Smooth muscle cell (in vitro differentiated cells): Measurements from ENCODE around the gene ZBED2. TPM values are rescaled to one million over a fixed set of nuclear protein-coding genes. Genes with fewer than 3 reads are reported as not detected.
"Not testable (repeated sequence)": the region's sequence is repeated elsewhere in the genome, so short reads cannot be mapped to it uniquely, and the experiment has no call there.

ENCODE experiments used
- DNase-seq: peaks from one replicate; lab custom pipeline; 2025; ENCODE audit not compliant: unreplicated experiment; lab: John Stamatoyannopoulos, UW
- H2AFZ ChIP-seq: fragments of 200-600 bp; sonication (generic); 2 replicates; pipeline ENCODE4 v1.6.0; 2016; ENCODE audit warnings: antibody characterized with exemption, low read depth, mild to moderate bottlenecking
- H3F3A ChIP-seq: fragments of 200-600 bp; sonication (generic); 2 replicates; pipeline ENCODE4 v1.6.0; 2017; ENCODE audit warnings: antibody characterized with exemption, low read depth
- H3K27ac ChIP-seq: fragments of 200-600 bp; sonication (generic); 2 replicates; pipeline ENCODE4 v1.5.1; 2016; ENCODE audit warnings: low read depth, mild to moderate bottlenecking
- H3K27me3 ChIP-seq: fragments of 200-600 bp; sonication (generic); 2 replicates; pipeline ENCODE4 v1.6.1; 2016; ENCODE audit warnings: low read depth, mild to moderate bottlenecking
- H3K36me3 ChIP-seq: fragments of 200-600 bp; sonication (generic); 2 replicates; pipeline ENCODE4 v1.5.1; 2016; ENCODE audit warnings: low read depth
- H3K4me1 ChIP-seq: fragments of 200-600 bp; sonication (generic); 2 replicates; pipeline ENCODE4 v1.5.1; 2016; ENCODE audit warnings: low read depth
- H3K4me2 ChIP-seq: fragments of 200-600 bp; sonication (generic); 2 replicates; pipeline ENCODE4 v1.6.0; 2016; ENCODE audit warnings: mild to moderate bottlenecking
- H3K4me3 ChIP-seq: fragments of 200-600 bp; sonication (generic); 2 replicates; pipeline ENCODE4 v1.5.1; 2016; ENCODE audit warnings: mild to moderate bottlenecking
- H3K79me2 ChIP-seq: fragments of 200-600 bp; sonication (generic); 2 replicates; pipeline ENCODE4 v1.6.0; 2016; ENCODE audit warnings: low read depth, mild to moderate bottlenecking
- H3K9ac ChIP-seq: fragments of 200-600 bp; sonication (generic); 2 replicates; pipeline ENCODE4 v1.6.0; 2016; ENCODE audit warnings: low read depth
- H3K9me3 ChIP-seq: fragments of 200-600 bp; sonication (generic); replicated peaks from 2 replicates; pipeline ENCODE4 v1.5.1; 2016; ENCODE audit warnings: low read depth
- H4K20me1 ChIP-seq: fragments of 200-600 bp; sonication (generic); 2 replicates; pipeline ENCODE4 v1.6.0; 2016; ENCODE audit warnings: low read depth
- CTCF ChIP-seq: fragments of 200-600 bp; sonication (generic); IDR thresholded peaks from 2 replicates; pipeline ENCODE4 v1.5.1; 2017; ENCODE audit warnings: borderline replicate concordance, mild to moderate bottlenecking, antibody characterized with exemption; ENCODE audit not compliant: insufficient read depth, poor library complexity, severe bottlenecking
- WGBS: methylation state at CpG from one replicate; pipeline ENCODE4 v1.1.7; 2016; ENCODE audit warnings: low lambda C conversion rate; 5-methylcytosine and 5-hydroxymethylcytosine counted together
- polyA plus RNA-seq: library from polyadenylated mRNA; unstranded; fragments of >200 nt; fragmentation: Nextera tagmentation; extraction: Ambion mirVana; gene quantifications from 2 replicates; pipeline ENCODE4 v1.2.1, GENCODE V29; 2016
- total RNA-seq: library from RNA; depleted of rRNA; stranded (reverse); fragments of >200 nt; gene quantifications from 2 replicates; pipeline ENCODE4 v1.2.3, GENCODE V29; 2014

The ZBED2 gene
- total and polyA plus RNA-seq, 2 experiments from 2014 or later = 2.4 to 9.2 TPM

GRCh38 chr3:111568355-111568754 lies 26.8 kb downstream of the ZBED2 start:
- Histone ChIP-seq H3K4me1 (no peaks in the 10 kb centered on the region), H3K9me3 (no peaks in the 10 kb centered on the region), H3K27me3 (no peaks in the 10 kb centered on the region), H3K79me2 (no peaks in the 10 kb centered on the region), H3F3A (no peaks in the 10 kb centered on the region), H2AFZ (no peak overlapping the region), H3K36me3 (no peaks in the 10 kb centered on the region), H4K20me1 (no peaks in the 10 kb centered on the region), H3K4me3 (no peak overlapping the region), H3K9ac (no peak overlapping the region), H3K4me2 (peak overlapping the region; percentile 8), H3K27ac (no peak overlapping the region)
- no peak for DNase-seq
- 90% methylated on average over 2 of the region's 2 CpGs for WGBS
- no peak for TF ChIP-seq CTCF

GRCh38 chr3:111566844-111567243 lies 28.3 kb downstream of the ZBED2 start:
- no peak overlapping the region for H3K27ac ChIP-seq
- DNase-seq = no peak
- H3K9me3 ChIP-seq = no peaks in the 10 kb centered on the region
- TF ChIP-seq CTCF = no peak
- no peaks in the 10 kb centered on the region for H3K27me3 ChIP-seq
- no peaks in the 10 kb centered on the region for H3F3A ChIP-seq
- H3K4me1 ChIP-seq = no peaks in the 10 kb centered on the region
- H3K9ac ChIP-seq = no peak overlapping the region
- no peaks in the 10 kb centered on the region for H4K20me1 ChIP-seq
- H3K36me3 ChIP-seq = no peaks in the 10 kb centered on the region
- no peak overlapping the region for H2AFZ ChIP-seq
- peak overlapping the region; percentile 62 for H3K4me2 ChIP-seq
- no peak overlapping the region for H3K4me3 ChIP-seq
- H3K79me2 ChIP-seq = no peaks in the 10 kb centered on the region
- WGBS = 34% methylated on average over 2 of the region's 2 CpGs

- H3K27ac ChIP-seq, H3K4me2 ChIP-seq, H3K4me3 ChIP-seq, DNase-seq, H3K9me3 ChIP-seq, H3K79me2 ChIP-seq, H3F3A ChIP-seq, H4K20me1 ChIP-seq, H3K9ac ChIP-seq, H3K36me3 ChIP-seq, H3K27me3 ChIP-seq, H3K4me1 ChIP-seq, H2AFZ ChIP-seq: not testable (repeated sequence)
- WGBS = 85% methylated on average over 15 of the region's 25 CpGs
Measured at GRCh38 chr3:111561902-111562301, 33.2 kb downstream of the ZBED2 start.

GRCh38 chr3:111548756-111549155 lies 46.4 kb downstream of the ZBED2 start:
- Histone ChIP-seq H3K79me2 (no peaks in the 10 kb centered on the region), H4K20me1 (no peaks in the 10 kb centered on the region), H3K4me2 (no peak overlapping the region), H2AFZ (no peak overlapping the region), H3K4me1 (no peaks in the 10 kb centered on the region), H3K27me3 (no peaks in the 10 kb centered on the region), H3K9ac (no peak overlapping the region), H3K27ac (no peak overlapping the region), H3F3A (no peaks in the 10 kb centered on the region), H3K9me3 (no peaks in the 10 kb centered on the region), H3K36me3 (no peaks in the 10 kb centered on the region), H3K4me3 (no peak overlapping the region)
- DNase-seq = no peak
- no peak for TF ChIP-seq CTCF
